Fibroblast of villous mesenchyme (primary cell): ENCODE measurements around the gene BIN1. TPM values are rescaled to one million over a fixed set of nuclear protein-coding genes. Genes with fewer than 3 reads are reported as not detected.

Experiments used
- DNase-seq: peaks from one replicate; pipeline ENCODE4 v3.0.0-alpha.2; 2010; ENCODE audit warnings: low read depth
- H3K4me3 ChIP-seq: 2 replicates; pipeline ENCODE4 v1.5.1; 2011; ENCODE audit warnings: low read depth, mild to moderate bottlenecking, low read length
- CTCF ChIP-seq: IDR thresholded peaks from 2 replicates; pipeline ENCODE4 v1.5.1; 2012; ENCODE audit warnings: low read depth, mild to moderate bottlenecking, low read length; ENCODE audit not compliant: insufficient read depth
- total RNA-seq: library from RNA; depleted of rRNA; stranded (reverse); fragments of >200 nt; gene quantifications from 2 replicates; pipeline ENCODE4 v1.2.3, GENCODE V29; 2012

Gene BIN1
- total RNA-seq, 1 donor, result 75.6 TPM

GRCh38 chr2:127092306-127092705 is 14.6 kb downstream of the BIN1 start:
- H3K4me3 ChIP-seq, result no peak overlapping the region
- DNase-seq, result no peak
- TF ChIP-seq CTCF, result no peak

- no peak for DNase-seq
- no peak overlapping the region for H3K4me3 ChIP-seq
- TF ChIP-seq CTCF, result no peak
Observed at GRCh38 chr2:127091886-127092285, 15.1 kb downstream of the BIN1 start.

- no peak overlapping the region for H3K4me3 ChIP-seq
- TF ChIP-seq CTCF, result no peak
- DNase-seq, result no peak
Observed at GRCh38 chr2:127091148-127091547, 15.8 kb downstream of the BIN1 start.

GRCh38 chr2:127090281-127091120 is 16.5 kb downstream of the BIN1 start:
- H3K4me3 ChIP-seq, result no peak overlapping the region
- no peak for DNase-seq
- TF ChIP-seq CTCF, result no peak

- no peak for TF ChIP-seq CTCF
- DNase-seq, result no peak
- no peak overlapping the region for H3K4me3 ChIP-seq
Observed at GRCh38 chr2:127089478-127090235, 17.3 kb downstream of the BIN1 start.

GRCh38 chr2:127088706-127089105 is 18.2 kb downstream of the BIN1 start:
- DNase-seq, result no peak
- no peak overlapping the region for H3K4me3 ChIP-seq
- TF ChIP-seq CTCF, result no peak
